ENCODE data around the gene LANCL2.

LANCL2 gene

DNA sequence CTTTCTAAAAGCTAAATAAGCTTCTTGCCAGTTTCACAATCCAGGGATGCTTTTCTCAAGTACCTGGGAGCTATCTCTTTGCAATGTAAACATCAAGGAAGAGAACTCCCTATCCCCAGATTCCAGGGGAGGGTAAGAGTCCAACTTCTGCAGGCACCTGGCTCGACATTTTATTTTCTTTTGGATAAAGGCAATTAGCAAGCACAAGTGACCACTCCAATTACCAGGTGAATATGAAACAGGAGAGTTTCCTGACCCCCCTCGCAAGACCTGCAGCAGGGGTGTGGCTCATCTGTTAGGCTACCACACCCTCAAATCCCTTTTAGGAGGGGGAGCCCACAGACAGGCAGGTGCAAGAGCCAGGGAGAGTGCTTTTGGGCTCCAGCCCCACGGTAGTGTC is 28.6 kb upstream of the LANCL2 start:
- Histone ChIP-seq H3K9ac (ENCODE audit: low read depth, low read length) (no peak overlapping the region), H3K36me3 (ENCODE audit: insufficient read depth, low read length) (no peaks in the 10 kb centered on the region), H3K27me3 (ENCODE audit: insufficient read depth, low read length, poor library complexity) (no peaks in the 10 kb centered on the region), H4K20me1 (ENCODE audit: insufficient read depth, low read length) (no peaks in the 10 kb centered on the region), H3K4me2 (ENCODE audit: insufficient read depth, low read length) (no peak overlapping the region), H3K27ac (ENCODE audit: low read length) (no peak overlapping the region), H3K4me3 (ENCODE audit: low read depth in 1 of 2, low read length in 2 of 2) (no peak overlapping the region), H2AFZ (ENCODE audit: low read depth, low read length) (no peak overlapping the region), H3K79me2 (ENCODE audit: insufficient read depth, low read length) (no peaks in the 10 kb centered on the region), H3K9me3 (ENCODE audit: insufficient read depth, low read length, severe bottlenecking) (no peaks in the 10 kb centered on the region), H3K4me1 (ENCODE audit: insufficient read depth, low read length) (no peaks in the 10 kb centered on the region)
- ATAC-seq (ENCODE audit: insufficient read depth, low read depth), result no peak
- TF ChIP-seq, protein P1, sequence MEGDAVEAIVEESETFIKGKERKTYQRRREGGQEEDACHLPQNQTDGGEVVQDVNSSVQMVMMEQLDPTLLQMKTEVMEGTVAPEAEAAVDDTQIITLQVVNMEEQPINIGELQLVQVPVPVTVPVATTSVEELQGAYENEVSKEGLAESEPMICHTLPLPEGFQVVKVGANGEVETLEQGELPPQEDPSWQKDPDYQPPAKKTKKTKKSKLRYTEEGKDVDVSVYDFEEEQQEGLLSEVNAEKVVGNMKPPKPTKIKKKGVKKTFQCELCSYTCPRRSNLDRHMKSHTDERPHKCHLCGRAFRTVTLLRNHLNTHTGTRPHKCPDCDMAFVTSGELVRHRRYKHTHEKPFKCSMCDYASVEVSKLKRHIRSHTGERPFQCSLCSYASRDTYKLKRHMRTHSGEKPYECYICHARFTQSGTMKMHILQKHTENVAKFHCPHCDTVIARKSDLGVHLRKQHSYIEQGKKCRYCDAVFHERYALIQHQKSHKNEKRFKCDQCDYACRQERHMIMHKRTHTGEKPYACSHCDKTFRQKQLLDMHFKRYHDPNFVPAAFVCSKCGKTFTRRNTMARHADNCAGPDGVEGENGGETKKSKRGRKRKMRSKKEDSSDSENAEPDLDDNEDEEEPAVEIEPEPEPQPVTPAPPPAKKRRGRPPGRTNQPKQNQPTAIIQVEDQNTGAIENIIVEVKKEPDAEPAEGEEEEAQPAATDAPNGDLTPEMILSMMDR (IDR thresholded peaks at IDR 0.05; ENCODE audit: borderline replicate concordance, extremely low read depth, low read length, poor library complexity, severe bottlenecking), result no peak
- no peak for TF ChIP-seq EZH2 (IDR thresholded peaks at IDR 0.05; ENCODE audit: borderline replicate concordance, low read depth, low read length, severe bottlenecking)
- no peak for DNase-seq

GRCh38 chr7:55339033-55340000 is 25.8 kb upstream of the LANCL2 start:
- no peak for ATAC-seq (ENCODE audit: insufficient read depth, low read depth)
- H3K9me3 ChIP-seq (ENCODE audit: insufficient read depth, low read length, severe bottlenecking), result peaks cover 10% of the 10 kb centered on the region
- H4K20me1 ChIP-seq (ENCODE audit: insufficient read depth, low read length), result no peaks in the 10 kb centered on the region
- no peak overlapping the region for H2AFZ ChIP-seq (ENCODE audit: low read depth, low read length)
- no peaks in the 10 kb centered on the region for H3K27me3 ChIP-seq (ENCODE audit: insufficient read depth, low read length, poor library complexity)
- no peak for DNase-seq
- no peak overlapping the region for H3K4me3 ChIP-seq (ENCODE audit: low read depth in 1 of 2, low read length in 2 of 2)
- no peaks in the 10 kb centered on the region for H3K36me3 ChIP-seq (ENCODE audit: insufficient read depth, low read length)
- no peak for TF ChIP-seq EZH2 (IDR thresholded peaks at IDR 0.05; ENCODE audit: borderline replicate concordance, low read depth, low read length, severe bottlenecking)
- TF ChIP-seq, protein P1 (IDR thresholded peaks at IDR 0.05; ENCODE audit: borderline replicate concordance, extremely low read depth, low read length, poor library complexity, severe bottlenecking), result no peak
- H3K27ac ChIP-seq (ENCODE audit: low read length), result no peak overlapping the region
- H3K9ac ChIP-seq (ENCODE audit: low read depth, low read length), result no peak overlapping the region
- no peaks in the 10 kb centered on the region for H3K4me1 ChIP-seq (ENCODE audit: insufficient read depth, low read length)
- H3K4me2 ChIP-seq (ENCODE audit: insufficient read depth, low read length), result no peak overlapping the region
- H3K79me2 ChIP-seq (ENCODE audit: insufficient read depth, low read length), result no peaks in the 10 kb centered on the region

DNA sequence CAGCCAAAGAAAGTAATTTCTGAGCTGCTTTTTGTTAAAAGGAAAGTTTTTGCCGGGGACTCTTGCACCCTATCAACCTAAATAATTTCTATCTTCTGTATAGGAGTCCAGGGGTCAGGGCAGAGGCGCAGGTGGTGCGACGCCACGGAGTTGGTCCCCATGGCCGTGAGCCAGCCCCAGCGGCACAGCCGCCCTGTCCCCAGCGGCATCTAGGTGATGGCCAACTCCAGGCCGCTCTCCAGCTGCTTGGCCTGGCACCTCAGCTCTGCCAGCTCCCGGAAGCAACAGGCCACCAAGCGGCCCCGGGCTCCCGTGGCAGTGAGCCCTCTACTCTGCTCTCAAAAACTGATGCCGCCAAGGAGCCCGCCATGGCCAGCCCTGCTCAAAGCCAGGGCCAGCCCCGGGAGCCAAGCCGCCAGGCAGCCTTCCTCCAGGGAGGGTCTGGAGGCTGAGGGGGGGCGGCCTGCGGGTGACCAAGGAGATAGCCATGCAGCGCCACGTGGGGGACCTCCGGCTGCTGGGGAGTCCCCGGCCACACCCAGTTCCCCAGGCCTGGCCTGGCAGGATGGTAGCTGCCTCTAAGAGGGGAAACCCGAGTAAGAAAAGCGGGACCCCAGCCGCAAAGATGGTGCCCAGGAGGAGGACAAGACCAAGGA is 22.8 kb upstream of the LANCL2 start:
- no peaks in the 10 kb centered on the region for H3K27me3 ChIP-seq (ENCODE audit: insufficient read depth, low read length, poor library complexity)
- TF ChIP-seq EZH2 (IDR thresholded peaks at IDR 0.05; ENCODE audit: borderline replicate concordance, low read depth, low read length, severe bottlenecking), result no peak
- TF ChIP-seq, protein P1 (IDR thresholded peaks at IDR 0.05; ENCODE audit: borderline replicate concordance, extremely low read depth, low read length, poor library complexity, severe bottlenecking), result no peak
- H3K4me1 ChIP-seq (ENCODE audit: insufficient read depth, low read length), result no peaks in the 10 kb centered on the region
- no peaks in the 10 kb centered on the region for H3K36me3 ChIP-seq (ENCODE audit: insufficient read depth, low read length)
- H4K20me1 ChIP-seq (ENCODE audit: insufficient read depth, low read length), result no peaks in the 10 kb centered on the region
- no peak overlapping the region for H3K27ac ChIP-seq (ENCODE audit: low read length)
- H3K9ac ChIP-seq (ENCODE audit: low read depth, low read length), result no peak overlapping the region
- DNase-seq, result no peak
- H3K4me2 ChIP-seq (ENCODE audit: insufficient read depth, low read length), result no peak overlapping the region
- no peaks in the 10 kb centered on the region for H3K79me2 ChIP-seq (ENCODE audit: insufficient read depth, low read length)
- no peak overlapping the region for H2AFZ ChIP-seq (ENCODE audit: low read depth, low read length)
- ATAC-seq (ENCODE audit: insufficient read depth, low read depth), result no peak
- H3K9me3 ChIP-seq (ENCODE audit: insufficient read depth, low read length, severe bottlenecking), result peaks cover 13% of the 10 kb centered on the region
- H3K4me3 ChIP-seq (ENCODE audit: low read depth in 1 of 2, low read length in 2 of 2), result no peak overlapping the region

Measured in DND-41 (cell line).